ENCODE data around the gene PRMT2.
"Not testable (repeated sequence)": the region's sequence is repeated elsewhere in the genome, so short reads cannot be mapped to it uniquely, and the experiment has no call there.

GRCh38 chr21:46630915-46631314 is 4.6 kb upstream of the PRMT2 start:
- TF ChIP-seq CTCF (conservative IDR thresholded peaks at IDR 0.05; ENCODE audit: low read depth, low read length); EZH2 (IDR thresholded peaks at IDR 0.05; ENCODE audit: low read length, unreplicated experiment); EZH2phosphoT487 (IDR thresholded peaks at IDR 0.05; ENCODE audit: borderline replicate concordance, low read length): not testable (repeated sequence)

All from PC-3 (cell line).